ENCODE data around the gene RBM23. TPM values are rescaled to one million over a fixed set of nuclear protein-coding genes. Genes with fewer than 3 reads are reported as not detected.

RBM23 gene
- total RNA-seq, 3 donors from 2014 or later (not counting 1 experiment from before 2014, with no cell fraction given), result 86.4 to 120 (median 108) TPM

DNA sequence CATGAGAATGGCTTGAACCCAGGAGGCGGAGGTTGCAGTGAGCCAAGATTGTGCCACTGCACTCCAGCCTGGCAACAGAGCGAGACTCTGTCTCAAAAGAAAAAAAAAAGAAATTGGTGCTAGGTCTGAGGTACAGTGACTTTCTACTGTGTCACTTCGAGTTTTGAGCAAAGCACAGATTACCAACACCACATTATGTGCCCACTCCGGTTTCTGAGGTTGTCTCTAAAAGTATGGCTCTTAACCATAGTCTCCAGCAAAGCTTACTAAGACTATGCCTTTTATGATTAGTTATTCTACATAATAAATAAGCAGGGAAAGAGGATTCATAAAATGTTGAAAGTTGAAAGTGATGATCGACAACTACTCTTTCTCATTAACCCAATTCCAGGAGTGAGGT, 8.0 kb downstream of the RBM23 start:
- no peak overlapping the region for H3K27ac ChIP-seq (ENCODE audit: low read length)
- Mint-ChIP-seq H3K27ac (no peak overlapping the region), H3K27me3 (ENCODE audit: low read depth in 2 of 2) (no peaks in the 10 kb centered on the region), H3K9me3 (no peaks in the 10 kb centered on the region), H3K4me3 (no peak overlapping the region), H3K4me1 (peaks cover 12 to 27% of the 10 kb centered on the region in 2 donors), H3K36me3 (peaks cover 16% of the 10 kb centered on the region)
- TF ChIP-seq, protein P1, sequence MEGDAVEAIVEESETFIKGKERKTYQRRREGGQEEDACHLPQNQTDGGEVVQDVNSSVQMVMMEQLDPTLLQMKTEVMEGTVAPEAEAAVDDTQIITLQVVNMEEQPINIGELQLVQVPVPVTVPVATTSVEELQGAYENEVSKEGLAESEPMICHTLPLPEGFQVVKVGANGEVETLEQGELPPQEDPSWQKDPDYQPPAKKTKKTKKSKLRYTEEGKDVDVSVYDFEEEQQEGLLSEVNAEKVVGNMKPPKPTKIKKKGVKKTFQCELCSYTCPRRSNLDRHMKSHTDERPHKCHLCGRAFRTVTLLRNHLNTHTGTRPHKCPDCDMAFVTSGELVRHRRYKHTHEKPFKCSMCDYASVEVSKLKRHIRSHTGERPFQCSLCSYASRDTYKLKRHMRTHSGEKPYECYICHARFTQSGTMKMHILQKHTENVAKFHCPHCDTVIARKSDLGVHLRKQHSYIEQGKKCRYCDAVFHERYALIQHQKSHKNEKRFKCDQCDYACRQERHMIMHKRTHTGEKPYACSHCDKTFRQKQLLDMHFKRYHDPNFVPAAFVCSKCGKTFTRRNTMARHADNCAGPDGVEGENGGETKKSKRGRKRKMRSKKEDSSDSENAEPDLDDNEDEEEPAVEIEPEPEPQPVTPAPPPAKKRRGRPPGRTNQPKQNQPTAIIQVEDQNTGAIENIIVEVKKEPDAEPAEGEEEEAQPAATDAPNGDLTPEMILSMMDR (IDR thresholded peaks at IDR 0.05), result no peak
- H3K27me3 ChIP-seq (ENCODE audit: control insufficient read depth, insufficient read depth, low read length), result no peaks in the 10 kb centered on the region
- DNase-seq (no peak), ATAC-seq (no peak)
- H3K36me3 ChIP-seq (ENCODE audit: control insufficient read depth, insufficient read depth, low read length), result peaks cover 38% of the 10 kb centered on the region
- no peaks in the 10 kb centered on the region for H3K9me3 ChIP-seq (ENCODE audit: control insufficient read depth, insufficient read depth, low read length)
- intact Hi-C loops (cut with micrococcal nuclease), result loop anchor here (10.0 kb wide), 1 partner anchor 986 kb away; no protein-coding TSS in a partner anchor
- H3K4me1 ChIP-seq (ENCODE audit: control insufficient read depth, insufficient read depth, low read length), result no peaks in the 10 kb centered on the region
- H3K4me3 ChIP-seq (ENCODE audit: low read length), result no peak overlapping the region
- 91% methylated on average over 3 of the region's 5 CpGs for WGBS (ENCODE audit: insufficient coverage)

DNA sequence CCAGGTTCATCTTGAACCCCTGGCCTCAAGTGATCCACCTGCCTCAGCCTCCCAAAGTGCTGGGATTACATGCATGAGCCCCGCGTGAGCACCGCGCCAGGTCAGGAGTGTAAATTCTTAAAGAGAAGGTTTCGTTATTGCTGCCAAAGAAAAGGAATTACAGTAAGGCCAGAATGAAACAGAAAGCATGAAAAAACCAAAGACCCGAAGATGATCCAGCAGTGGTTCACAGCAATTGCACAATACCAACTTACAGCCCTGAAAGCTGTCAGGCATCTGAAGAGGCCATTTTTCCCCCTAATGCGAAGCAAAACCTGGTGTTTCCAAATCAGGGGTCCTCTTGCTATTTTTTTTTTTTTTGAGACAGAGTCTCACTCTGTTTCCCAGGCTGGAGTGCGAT, 10.3 kb downstream of the RBM23 start:
- Histone ChIP-seq H3K9me3 (ENCODE audit: control insufficient read depth, insufficient read depth, low read length) (no peaks in the 10 kb centered on the region), H3K27ac (ENCODE audit: low read length) (no peak overlapping the region), H3K27me3 (ENCODE audit: control insufficient read depth, insufficient read depth, low read length) (no peaks in the 10 kb centered on the region), H3K4me1 (ENCODE audit: control insufficient read depth, insufficient read depth, low read length) (no peaks in the 10 kb centered on the region), H3K36me3 (ENCODE audit: control insufficient read depth, insufficient read depth, low read length) (peaks cover 61% of the 10 kb centered on the region), H3K4me3 (ENCODE audit: low read length) (no peak overlapping the region)
- Mint-ChIP-seq H3K27me3 (ENCODE audit: low read depth in 2 of 2) (no peaks in the 10 kb centered on the region), H3K36me3 (peaks cover 31% of the 10 kb centered on the region), H3K27ac (no peak overlapping the region), H3K9me3 (no peaks in the 10 kb centered on the region), H3K4me3 (no peak overlapping the region), H3K4me1 (peaks cover 12 to 27% of the 10 kb centered on the region in 2 donors)
- TF ChIP-seq, protein P1 (IDR thresholded peaks at IDR 0.05), result no peak
- no peak for ATAC-seq
- intact Hi-C loops (cut with micrococcal nuclease), result no loop called here
- DNase-seq, result no peak
- 86% methylated on average over 8 of the region's 8 CpGs for WGBS (ENCODE audit: insufficient coverage)

DNA sequence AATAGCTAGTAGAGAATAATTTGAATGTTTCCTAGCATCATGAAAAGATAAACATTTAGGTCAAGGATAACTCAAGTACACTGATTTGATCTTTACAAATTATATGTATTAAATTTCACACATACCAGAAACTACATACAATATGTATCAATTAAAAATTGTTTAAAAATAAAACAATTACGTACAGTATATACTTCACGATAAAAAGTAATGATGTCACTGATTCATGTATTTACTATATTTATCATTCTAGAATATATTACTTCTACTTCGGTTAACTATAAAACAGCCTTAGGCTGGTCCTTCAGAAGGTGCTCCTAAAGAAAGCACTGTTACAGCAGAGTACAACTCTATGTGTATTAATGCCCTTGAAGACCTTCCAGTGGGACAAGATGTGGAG, 11.5 kb downstream of the RBM23 start:
- Mint-ChIP-seq H3K9me3 (no peaks in the 10 kb centered on the region), H3K4me3 (no peak overlapping the region), H3K27me3 (ENCODE audit: low read depth in 2 of 2) (no peaks in the 10 kb centered on the region), H3K27ac (no peak overlapping the region), H3K4me1 (peaks cover 10 to 23% of the 10 kb centered on the region in 2 donors), H3K36me3 (peaks cover 31% of the 10 kb centered on the region)
- Histone ChIP-seq H3K4me1 (ENCODE audit: control insufficient read depth, insufficient read depth, low read length) (no peaks in the 10 kb centered on the region), H3K27ac (ENCODE audit: low read length) (no peak overlapping the region), H3K4me3 (ENCODE audit: low read length) (no peak overlapping the region), H3K36me3 (ENCODE audit: control insufficient read depth, insufficient read depth, low read length) (peaks cover 69% of the 10 kb centered on the region), H3K27me3 (ENCODE audit: control insufficient read depth, insufficient read depth, low read length) (no peaks in the 10 kb centered on the region), H3K9me3 (ENCODE audit: control insufficient read depth, insufficient read depth, low read length) (no peaks in the 10 kb centered on the region)
- ATAC-seq (no peak), DNase-seq (no peak)
- TF ChIP-seq, protein P1 (IDR thresholded peaks at IDR 0.05), result no peak
- WGBS (ENCODE audit: insufficient coverage), result no CpG with 5 or more reads among the region's 3 CpGs
- intact Hi-C loops (cut with micrococcal nuclease), result no loop called here

DNA sequence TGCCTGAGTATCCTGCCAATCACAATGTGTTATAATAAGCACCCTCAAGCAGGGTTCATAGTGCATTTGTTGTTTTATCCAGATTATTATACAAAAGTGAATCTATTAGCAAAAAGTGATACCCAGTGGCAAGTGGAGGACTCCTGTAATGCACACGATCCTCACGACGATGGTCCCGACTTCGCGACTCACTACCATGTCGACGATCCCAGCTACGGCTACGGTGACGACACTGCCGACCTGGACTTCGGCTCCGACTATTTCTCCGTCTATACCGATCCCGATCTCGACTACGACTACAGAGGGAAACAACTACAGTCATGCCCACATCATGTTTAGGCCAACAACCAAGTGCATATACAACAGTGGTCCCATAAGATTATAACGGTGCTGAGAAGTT, 12.9 kb downstream of the RBM23 start:
- Mint-ChIP-seq H3K36me3 (peaks cover 45% of the 10 kb centered on the region), H3K4me1 (peaks cover 6 to 11% of the 10 kb centered on the region in 2 donors), H3K27ac (no peak overlapping the region), H3K27me3 (ENCODE audit: low read depth in 2 of 2) (no peaks in the 10 kb centered on the region), H3K4me3 (no peak overlapping the region), H3K9me3 (no peaks in the 10 kb centered on the region)
- TF ChIP-seq, protein P1 (IDR thresholded peaks at IDR 0.05), result no peak
- peaks cover 78% of the 10 kb centered on the region for H3K36me3 ChIP-seq (ENCODE audit: control insufficient read depth, insufficient read depth, low read length)
- H3K4me1 ChIP-seq (ENCODE audit: control insufficient read depth, insufficient read depth, low read length), result no peaks in the 10 kb centered on the region
- DNase-seq, result no peak
- no peaks in the 10 kb centered on the region for H3K9me3 ChIP-seq (ENCODE audit: control insufficient read depth, insufficient read depth, low read length)
- H3K27me3 ChIP-seq (ENCODE audit: control insufficient read depth, insufficient read depth, low read length), result no peaks in the 10 kb centered on the region
- ATAC-seq, result no peak
- H3K4me3 ChIP-seq (ENCODE audit: low read length), result no peak overlapping the region
- 98% methylated on average over 19 of the region's 20 CpGs for WGBS (ENCODE audit: insufficient coverage)
- intact Hi-C loops (cut with micrococcal nuclease), result no loop called here
- no peak overlapping the region for H3K27ac ChIP-seq (ENCODE audit: low read length)

All from natural killer cell (primary cell).